ENCODE results near the gene EPS8L2. TPM values are rescaled to one million over a fixed set of nuclear protein-coding genes. Genes with fewer than 3 reads are reported as not detected.
"Not testable (repeated sequence)": the region's sequence is repeated elsewhere in the genome, so short reads cannot be mapped to it uniquely, and the experiment has no call there.

EPS8L2 gene
- polyA plus RNA-seq, 1 donor = 260 TPM

DNA sequence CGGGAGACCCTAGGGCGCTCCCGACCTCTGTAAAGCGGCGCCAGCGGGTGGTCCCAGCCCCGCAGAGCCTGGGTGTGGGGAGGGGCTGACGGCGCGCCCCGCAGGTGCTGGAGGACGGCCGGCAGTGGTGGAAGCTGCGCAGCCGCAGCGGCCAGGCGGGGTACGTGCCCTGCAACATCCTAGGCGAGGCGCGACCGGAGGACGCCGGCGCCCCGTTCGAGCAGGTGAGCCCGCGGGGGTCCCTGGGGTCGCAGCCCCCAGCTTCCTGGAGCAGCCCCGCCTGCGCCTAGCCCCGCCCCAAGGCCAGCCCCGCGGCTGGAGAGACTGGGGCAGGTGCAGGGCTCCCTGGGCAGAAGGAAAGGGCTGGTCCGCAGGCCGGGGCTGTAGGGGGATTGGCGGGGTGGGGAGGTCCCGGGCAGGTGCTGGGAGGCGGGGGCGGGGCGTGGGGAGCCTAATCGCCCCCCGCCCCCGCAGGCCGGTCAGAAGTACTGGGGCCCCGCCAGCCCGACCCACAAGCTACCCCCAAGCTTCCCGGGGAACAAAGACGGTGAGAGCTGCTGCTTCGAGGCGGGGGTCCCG lies 19.7 kb downstream of the EPS8L2 start:
- Histone ChIP-seq H3K27me3 (ENCODE audit: control insufficient read depth, insufficient read depth, low read length) (peaks cover 26% of the 10 kb centered on the region), H3K9me3 (ENCODE audit: control insufficient read depth, low read depth, low read length) (peaks cover 8% of the 10 kb centered on the region), H3K27ac (ENCODE audit: low read length) (peak overlapping the region; percentile 60), H3K4me1 (ENCODE audit: control insufficient read depth, insufficient read depth, low read length) (peaks cover 63% of the 10 kb centered on the region), H3K36me3 (ENCODE audit: control insufficient read depth, insufficient read depth, low read length) (peaks cover 47% of the 10 kb centered on the region), H3K4me3 (ENCODE audit: low read length) (no peak overlapping the region)
- WGBS (ENCODE audit: insufficient coverage, low lambda C conversion rate) = no CpG with 5 or more reads among the region's 53 CpGs
- peak in 1 of 2 donors; percentile 38 for DNase-seq

DNA sequence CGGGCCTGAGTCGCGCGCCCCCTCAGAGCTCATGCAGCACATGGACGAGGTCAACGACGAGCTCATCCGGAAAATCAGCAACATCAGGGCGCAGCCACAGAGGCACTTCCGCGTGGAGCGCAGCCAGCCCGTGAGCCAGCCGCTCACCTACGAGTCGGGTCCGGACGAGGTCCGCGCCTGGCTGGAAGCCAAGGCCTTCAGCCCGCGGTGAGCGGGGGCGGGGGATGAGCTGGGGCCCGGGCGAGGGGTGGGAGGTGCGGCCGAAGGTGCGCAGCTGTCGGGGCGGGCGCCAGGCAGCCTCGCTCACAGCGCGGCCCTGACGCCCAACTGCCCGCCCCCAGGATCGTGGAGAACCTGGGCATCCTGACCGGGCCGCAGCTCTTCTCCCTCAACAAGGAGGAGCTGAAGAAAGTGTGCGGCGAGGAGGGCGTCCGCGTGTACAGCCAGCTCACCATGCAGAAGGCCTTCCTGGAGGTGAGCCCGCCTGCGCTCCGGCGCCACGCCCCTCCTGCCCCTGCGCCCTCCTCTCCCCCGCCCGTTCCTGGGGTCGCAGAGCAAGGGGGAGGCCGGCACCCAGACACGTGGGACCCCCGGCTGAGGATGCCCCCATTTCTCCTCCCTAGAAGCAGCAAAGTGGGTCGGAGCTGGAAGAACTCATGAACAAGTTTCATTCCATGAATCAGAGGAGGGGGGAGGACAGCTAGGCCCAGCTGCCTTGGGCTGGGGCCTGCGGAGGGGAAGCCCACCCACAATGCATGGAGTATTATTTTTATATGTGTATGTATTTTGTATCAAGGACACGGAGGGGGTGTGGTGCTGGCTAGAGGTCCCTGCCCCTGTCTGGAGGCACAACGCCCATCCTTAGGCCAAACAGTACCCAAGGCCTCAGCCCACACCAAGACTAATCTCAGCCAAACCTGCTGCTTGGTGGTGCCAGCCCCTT lies 20.5 kb downstream of the EPS8L2 start:
- Histone ChIP-seq H3K9me3 (ENCODE audit: control insufficient read depth, low read depth, low read length) (peaks cover 6% of the 10 kb centered on the region), H3K36me3 (ENCODE audit: control insufficient read depth, insufficient read depth, low read length) (peaks cover 39% of the 10 kb centered on the region), H3K4me1 (ENCODE audit: control insufficient read depth, insufficient read depth, low read length) (peaks cover 56% of the 10 kb centered on the region), H3K27me3 (ENCODE audit: control insufficient read depth, insufficient read depth, low read length) (peaks cover 19% of the 10 kb centered on the region), H3K27ac (ENCODE audit: low read length) (peak overlapping the region; percentile 60), H3K4me3 (ENCODE audit: low read length) (peak overlapping the region; percentile 7)
- peak; percentile 85 to 94 for DNase-seq
- no CpG with 5 or more reads among the region's 61 CpGs for WGBS (ENCODE audit: insufficient coverage, low lambda C conversion rate)

DNA sequence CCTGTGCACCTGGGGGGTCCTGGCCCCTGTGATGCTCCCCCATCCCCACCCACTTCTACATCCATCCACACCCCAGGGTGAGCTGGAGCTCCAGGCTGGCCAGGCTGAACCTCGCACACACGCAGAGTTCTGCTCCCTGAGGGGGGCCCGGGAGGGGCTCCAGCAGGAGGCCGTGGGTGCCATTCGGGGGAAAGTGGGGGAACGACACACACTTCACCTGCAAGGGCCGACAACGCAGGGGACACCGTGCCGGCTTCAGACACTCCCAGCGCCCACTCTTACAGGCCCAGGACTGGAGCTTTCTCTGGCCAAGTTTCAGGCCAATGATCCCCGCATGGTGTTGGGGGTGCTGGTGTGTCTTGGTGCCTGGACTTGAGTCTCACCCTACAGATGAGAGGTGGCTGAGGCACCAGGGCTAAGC lies 21.3 kb downstream of the EPS8L2 start:
- H3K36me3 ChIP-seq (ENCODE audit: control insufficient read depth, insufficient read depth, low read length) = peaks cover 37% of the 10 kb centered on the region
- H3K4me1 ChIP-seq (ENCODE audit: control insufficient read depth, insufficient read depth, low read length) = peaks cover 48% of the 10 kb centered on the region
- DNase-seq = no peak
- WGBS (ENCODE audit: insufficient coverage, low lambda C conversion rate) = no CpG with 5 or more reads among the region's 12 CpGs
- peaks cover 5% of the 10 kb centered on the region for H3K9me3 ChIP-seq (ENCODE audit: control insufficient read depth, low read depth, low read length)
- H3K27ac ChIP-seq (ENCODE audit: low read length) = peak overlapping the region; percentile 61
- no peak overlapping the region for H3K4me3 ChIP-seq (ENCODE audit: low read length)
- H3K27me3 ChIP-seq (ENCODE audit: control insufficient read depth, insufficient read depth, low read length) = peaks cover 13% of the 10 kb centered on the region

DNA sequence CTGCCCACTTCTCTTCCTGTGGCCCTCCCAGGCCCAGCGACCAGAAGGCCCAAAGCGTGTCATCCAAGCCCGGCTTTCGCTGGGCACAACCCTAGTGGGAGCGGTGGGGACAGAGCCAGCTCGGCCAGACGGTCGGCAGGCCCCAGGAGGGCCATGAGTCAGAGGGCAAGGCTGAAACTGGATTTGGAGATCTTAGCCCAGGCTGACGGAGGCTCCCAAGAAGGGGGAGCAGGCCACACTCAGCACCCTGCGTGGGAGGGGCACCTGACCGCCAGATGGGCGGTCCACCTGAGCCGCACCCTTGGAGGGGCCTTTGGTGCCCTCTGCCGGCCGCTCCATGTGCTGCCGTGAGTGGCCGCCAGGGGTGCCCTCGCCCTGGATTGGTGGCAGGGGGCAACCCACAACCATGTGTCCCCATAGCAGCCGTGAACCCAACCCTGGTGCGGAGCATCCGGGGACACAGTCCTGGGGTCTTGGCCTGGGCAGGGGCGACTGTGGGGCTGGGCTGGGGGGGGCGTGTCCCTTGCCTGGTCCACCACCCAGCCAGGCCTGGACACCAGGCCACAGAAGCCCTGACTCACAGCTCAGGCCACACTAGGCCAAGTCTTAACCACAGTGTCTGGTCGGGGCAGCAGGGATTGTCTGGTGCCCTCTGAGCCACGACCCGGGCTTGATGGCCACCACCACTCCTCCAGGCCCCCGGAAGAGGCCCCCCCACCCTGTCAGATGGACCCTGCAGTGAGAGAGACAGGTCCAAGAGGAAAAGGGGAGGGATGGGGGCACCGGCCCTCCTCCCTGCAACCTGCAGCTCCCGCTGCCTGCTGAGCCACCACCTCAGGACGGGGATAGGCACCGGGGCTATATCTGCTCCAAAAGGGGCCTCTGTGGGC lies 22.1 kb downstream of the EPS8L2 start:
- no CpG with 5 or more reads among the region's 31 CpGs for WGBS (ENCODE audit: insufficient coverage, low lambda C conversion rate)
- Histone ChIP-seq H3K36me3 (ENCODE audit: control insufficient read depth, insufficient read depth, low read length) (peaks cover 32% of the 10 kb centered on the region), H3K27me3 (ENCODE audit: control insufficient read depth, insufficient read depth, low read length) (peaks cover 9% of the 10 kb centered on the region), H3K9me3 (ENCODE audit: control insufficient read depth, low read depth, low read length) (peaks cover 4% of the 10 kb centered on the region), H3K27ac (ENCODE audit: low read length) (peak overlapping the region; percentile 61), H3K4me1 (ENCODE audit: control insufficient read depth, insufficient read depth, low read length) (peaks cover 45% of the 10 kb centered on the region), H3K4me3 (ENCODE audit: low read length) (no peak overlapping the region)
- DNase-seq = peak; percentile 79 to 80

DNA sequence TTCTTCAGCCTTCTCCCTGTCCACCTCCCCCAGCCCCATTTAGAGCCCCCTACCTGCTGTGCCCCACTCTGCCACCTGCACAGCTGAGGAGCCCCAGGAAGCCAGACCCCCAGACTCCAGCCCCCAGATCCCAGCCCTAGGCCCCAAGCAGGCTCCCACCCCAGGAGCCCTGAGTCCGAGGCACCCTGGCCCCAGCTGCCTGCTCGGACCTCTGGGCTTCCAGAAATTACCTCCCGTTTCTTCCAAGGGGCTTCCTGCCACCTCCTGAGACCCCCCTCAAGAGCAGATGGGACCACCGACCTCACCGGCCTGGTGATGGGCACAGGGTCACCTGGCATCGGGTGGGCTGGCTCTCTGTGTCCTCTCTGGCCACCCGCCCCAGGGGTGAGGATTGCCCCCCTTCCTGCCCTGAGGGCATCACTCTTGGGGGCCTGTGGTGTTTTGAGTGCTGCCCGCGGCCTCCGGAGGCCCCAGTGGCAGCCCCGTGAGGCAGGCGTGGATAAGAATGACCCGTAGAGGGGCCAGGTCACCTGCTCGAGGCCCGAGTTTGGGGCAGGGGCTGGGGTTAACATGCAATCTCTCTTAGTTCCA lies 23.0 kb downstream of the EPS8L2 start:
- H3K9me3 ChIP-seq (ENCODE audit: control insufficient read depth, low read depth, low read length) = peaks cover 4% of the 10 kb centered on the region
- H3K36me3 ChIP-seq (ENCODE audit: control insufficient read depth, insufficient read depth, low read length) = peaks cover 25% of the 10 kb centered on the region
- H3K27me3 ChIP-seq (ENCODE audit: control insufficient read depth, insufficient read depth, low read length) = peaks cover 8% of the 10 kb centered on the region
- H3K4me1 ChIP-seq (ENCODE audit: control insufficient read depth, insufficient read depth, low read length) = peaks cover 41% of the 10 kb centered on the region
- no peak overlapping the region for H3K4me3 ChIP-seq (ENCODE audit: low read length)
- no CpG with 5 or more reads among the region's 15 CpGs for WGBS (ENCODE audit: insufficient coverage, low lambda C conversion rate)
- no peak for DNase-seq
- H3K27ac ChIP-seq (ENCODE audit: low read length) = no peak overlapping the region

DNA sequence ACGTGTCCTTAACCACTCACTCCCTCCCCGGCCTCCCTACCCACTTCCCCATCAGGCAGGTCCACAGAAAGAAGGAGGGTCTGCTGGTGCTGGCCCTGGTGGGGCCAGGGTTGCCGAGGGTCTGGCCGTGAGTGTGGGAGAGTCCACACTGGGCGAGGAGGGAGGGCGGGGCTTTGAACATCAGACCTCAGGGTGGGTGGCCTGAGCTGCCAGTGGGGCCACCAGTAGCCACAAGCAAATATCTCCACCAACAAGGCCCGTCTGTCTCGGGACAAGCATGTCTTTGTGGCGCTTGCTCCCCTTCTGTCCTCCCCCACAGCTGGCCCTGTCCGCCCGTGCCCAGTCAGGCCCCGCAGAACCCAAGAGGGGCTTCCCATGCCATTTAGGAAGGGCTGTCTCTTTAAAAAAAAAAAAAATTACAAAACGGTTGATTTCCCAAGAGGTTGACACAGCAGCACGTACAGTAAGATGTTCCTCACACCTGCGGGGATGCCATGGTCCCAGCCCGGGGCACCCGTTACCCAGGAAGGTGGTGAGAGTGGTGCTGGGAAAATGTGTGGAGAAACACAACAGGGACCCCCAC lies 23.6 kb downstream of the EPS8L2 start:
- WGBS (ENCODE audit: insufficient coverage, low lambda C conversion rate) = no CpG with 5 or more reads among the region's 17 CpGs
- no peak for DNase-seq
- Histone ChIP-seq H3K36me3 (ENCODE audit: control insufficient read depth, insufficient read depth, low read length) (peaks cover 19% of the 10 kb centered on the region), H3K27ac (ENCODE audit: low read length) (no peak overlapping the region), H3K9me3 (ENCODE audit: control insufficient read depth, low read depth, low read length) (peaks cover 4% of the 10 kb centered on the region), H3K27me3 (ENCODE audit: control insufficient read depth, insufficient read depth, low read length) (peaks cover 8% of the 10 kb centered on the region), H3K4me3 (ENCODE audit: low read length) (no peak overlapping the region), H3K4me1 (ENCODE audit: control insufficient read depth, insufficient read depth, low read length) (peaks cover 35% of the 10 kb centered on the region)

DNA sequence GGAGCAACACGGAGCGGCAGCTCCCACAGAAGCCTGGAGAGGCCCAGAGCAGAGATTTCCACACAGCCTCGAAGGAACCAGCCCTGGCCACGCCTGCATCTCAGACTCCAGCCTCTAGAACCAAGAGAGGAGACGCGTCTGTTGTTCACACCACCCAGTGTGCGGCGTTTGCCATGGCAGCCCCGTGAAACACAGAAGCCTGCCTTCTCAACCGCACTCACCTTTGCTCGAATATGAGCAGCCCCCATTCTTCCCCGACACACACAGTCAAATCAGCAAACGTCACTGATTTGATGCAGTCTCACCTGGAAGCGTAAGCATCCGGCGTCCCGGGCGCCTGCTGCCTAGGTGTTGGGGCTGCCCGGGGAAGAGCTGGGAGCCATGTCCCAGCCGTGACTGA lies 27.0 kb downstream of the EPS8L2 start:
- no peak overlapping the region for H3K27ac ChIP-seq (ENCODE audit: low read length)
- H3K36me3 ChIP-seq (ENCODE audit: control insufficient read depth, insufficient read depth, low read length) = no peaks in the 10 kb centered on the region
- 100% methylated on average over 1 of the region's 20 CpGs for WGBS (ENCODE audit: insufficient coverage, low lambda C conversion rate)
- H3K4me1 ChIP-seq (ENCODE audit: control insufficient read depth, insufficient read depth, low read length) = peaks cover 12% of the 10 kb centered on the region
- peaks cover 4% of the 10 kb centered on the region for H3K27me3 ChIP-seq (ENCODE audit: control insufficient read depth, insufficient read depth, low read length)
- H3K4me3 ChIP-seq (ENCODE audit: low read length) = no peak overlapping the region
- DNase-seq = no peak
- H3K9me3 ChIP-seq (ENCODE audit: control insufficient read depth, low read depth, low read length) = no peaks in the 10 kb centered on the region

DNA sequence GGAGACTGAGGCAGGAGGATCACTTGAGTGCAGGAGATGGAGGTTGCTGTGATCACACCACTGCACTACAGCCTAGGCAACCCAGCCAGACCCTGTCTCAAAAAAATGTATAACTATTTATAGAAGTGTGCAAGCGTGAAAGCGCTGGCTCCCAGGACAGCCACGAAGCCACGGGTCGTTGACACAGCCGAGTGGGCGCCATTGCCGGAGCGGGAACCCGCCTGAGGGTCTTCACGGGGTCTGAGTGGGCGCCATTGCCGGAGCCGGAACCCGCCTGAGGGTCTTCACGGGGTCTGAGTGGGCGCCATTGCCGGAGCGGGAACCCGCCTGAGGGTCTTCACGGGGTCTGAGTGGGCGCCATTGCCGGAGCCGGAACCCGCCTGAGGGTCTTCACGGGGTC lies 28.5 kb downstream of the EPS8L2 start:
- not testable (repeated sequence) for H3K9me3 ChIP-seq (ENCODE audit: control insufficient read depth, low read depth, low read length); H3K36me3 ChIP-seq (ENCODE audit: control insufficient read depth, insufficient read depth, low read length); H3K4me1 ChIP-seq (ENCODE audit: control insufficient read depth, insufficient read depth, low read length); H3K4me3 ChIP-seq (ENCODE audit: low read length); DNase-seq; H3K27ac ChIP-seq (ENCODE audit: low read length); H3K27me3 ChIP-seq (ENCODE audit: control insufficient read depth, insufficient read depth, low read length)
- no CpG with 5 or more reads among the region's 26 CpGs for WGBS (ENCODE audit: insufficient coverage, low lambda C conversion rate)

DNA sequence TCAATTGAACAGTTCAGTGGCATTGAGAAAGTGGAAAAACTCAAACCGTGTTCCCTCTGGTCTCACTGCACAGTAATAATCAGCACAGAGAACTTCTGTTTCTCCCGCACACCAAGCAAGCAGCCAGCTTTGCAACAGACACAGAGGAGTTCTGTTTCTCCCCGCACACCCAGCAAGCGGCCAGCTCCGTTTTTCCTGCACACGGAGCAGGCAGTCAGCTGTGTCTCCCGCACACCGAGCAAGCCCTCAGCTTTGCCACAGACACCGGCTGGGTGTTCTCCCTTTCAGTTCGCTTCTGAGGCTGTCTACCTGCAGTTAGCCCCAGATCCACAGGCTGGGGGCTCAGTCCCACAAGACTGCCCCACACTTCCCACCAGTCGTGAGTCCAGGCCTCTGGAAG lies 31.3 kb downstream of the EPS8L2 start:
- H3K9me3 ChIP-seq (ENCODE audit: control insufficient read depth, low read depth, low read length) = no peaks in the 10 kb centered on the region
- no peak overlapping the region for H3K27ac ChIP-seq (ENCODE audit: low read length)
- no peaks in the 10 kb centered on the region for H3K36me3 ChIP-seq (ENCODE audit: control insufficient read depth, insufficient read depth, low read length)
- WGBS (ENCODE audit: insufficient coverage, low lambda C conversion rate) = no CpG with 5 or more reads among the region's 11 CpGs
- peaks cover 8% of the 10 kb centered on the region for H3K4me1 ChIP-seq (ENCODE audit: control insufficient read depth, insufficient read depth, low read length)
- H3K27me3 ChIP-seq (ENCODE audit: control insufficient read depth, insufficient read depth, low read length) = peaks cover 4% of the 10 kb centered on the region
- no peak for DNase-seq
- no peak overlapping the region for H3K4me3 ChIP-seq (ENCODE audit: low read length)

All from large intestine (tissue), 3 donors.